ENCODE data around the gene THRSP. TPM values are rescaled to one million over a fixed set of nuclear protein-coding genes. Genes with fewer than 3 reads are reported as not detected.
A peak's percentile ranks its signal among the peaks of the same experiment; 100 is the strongest.
"Not testable (repeated sequence)": the region's sequence is repeated elsewhere in the genome, so short reads cannot be mapped to it uniquely, and the experiment has no call there.

Gene THRSP
- total RNA-seq, 1 donor = not detected

DNA sequence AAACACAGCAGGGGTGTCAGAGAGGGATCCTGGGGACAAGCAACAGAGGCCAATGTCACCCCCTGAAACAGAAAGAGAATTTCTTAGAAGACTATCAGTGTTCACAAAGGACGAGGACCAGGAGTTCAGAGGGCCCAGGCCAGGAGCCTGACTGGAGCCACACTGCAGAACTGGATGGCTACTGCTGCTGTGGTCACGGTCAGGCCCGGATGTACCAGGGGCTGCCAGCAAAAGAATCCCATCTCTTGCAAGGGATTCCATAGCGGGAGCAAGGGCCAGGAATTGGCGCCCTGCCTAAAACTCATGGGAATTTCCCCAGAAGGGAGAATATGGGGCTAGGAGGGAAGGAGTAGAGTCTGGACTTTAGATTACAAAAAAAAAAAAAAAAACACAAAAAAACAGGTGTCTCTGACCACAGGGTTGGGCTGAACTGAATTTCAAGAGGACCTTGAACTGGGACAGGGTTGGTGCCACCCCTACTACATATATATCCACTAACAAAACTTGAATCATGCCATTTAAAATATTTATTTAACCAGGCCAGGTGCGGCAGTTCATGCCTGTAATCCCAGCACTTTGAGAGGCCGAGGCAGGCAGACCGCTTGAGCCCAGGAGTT is 24.9 kb upstream of the THRSP start:
- H3K4me3 ChIP-seq (ENCODE audit: low read depth, low read length) = no peak overlapping the region
- TF ChIP-seq, protein P1, sequence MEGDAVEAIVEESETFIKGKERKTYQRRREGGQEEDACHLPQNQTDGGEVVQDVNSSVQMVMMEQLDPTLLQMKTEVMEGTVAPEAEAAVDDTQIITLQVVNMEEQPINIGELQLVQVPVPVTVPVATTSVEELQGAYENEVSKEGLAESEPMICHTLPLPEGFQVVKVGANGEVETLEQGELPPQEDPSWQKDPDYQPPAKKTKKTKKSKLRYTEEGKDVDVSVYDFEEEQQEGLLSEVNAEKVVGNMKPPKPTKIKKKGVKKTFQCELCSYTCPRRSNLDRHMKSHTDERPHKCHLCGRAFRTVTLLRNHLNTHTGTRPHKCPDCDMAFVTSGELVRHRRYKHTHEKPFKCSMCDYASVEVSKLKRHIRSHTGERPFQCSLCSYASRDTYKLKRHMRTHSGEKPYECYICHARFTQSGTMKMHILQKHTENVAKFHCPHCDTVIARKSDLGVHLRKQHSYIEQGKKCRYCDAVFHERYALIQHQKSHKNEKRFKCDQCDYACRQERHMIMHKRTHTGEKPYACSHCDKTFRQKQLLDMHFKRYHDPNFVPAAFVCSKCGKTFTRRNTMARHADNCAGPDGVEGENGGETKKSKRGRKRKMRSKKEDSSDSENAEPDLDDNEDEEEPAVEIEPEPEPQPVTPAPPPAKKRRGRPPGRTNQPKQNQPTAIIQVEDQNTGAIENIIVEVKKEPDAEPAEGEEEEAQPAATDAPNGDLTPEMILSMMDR (IDR thresholded peaks at IDR 0.05; ENCODE audit: insufficient read depth, low read depth, low read length) = no peak
- DNase-seq (ENCODE audit: low read depth) = no peak

DNA sequence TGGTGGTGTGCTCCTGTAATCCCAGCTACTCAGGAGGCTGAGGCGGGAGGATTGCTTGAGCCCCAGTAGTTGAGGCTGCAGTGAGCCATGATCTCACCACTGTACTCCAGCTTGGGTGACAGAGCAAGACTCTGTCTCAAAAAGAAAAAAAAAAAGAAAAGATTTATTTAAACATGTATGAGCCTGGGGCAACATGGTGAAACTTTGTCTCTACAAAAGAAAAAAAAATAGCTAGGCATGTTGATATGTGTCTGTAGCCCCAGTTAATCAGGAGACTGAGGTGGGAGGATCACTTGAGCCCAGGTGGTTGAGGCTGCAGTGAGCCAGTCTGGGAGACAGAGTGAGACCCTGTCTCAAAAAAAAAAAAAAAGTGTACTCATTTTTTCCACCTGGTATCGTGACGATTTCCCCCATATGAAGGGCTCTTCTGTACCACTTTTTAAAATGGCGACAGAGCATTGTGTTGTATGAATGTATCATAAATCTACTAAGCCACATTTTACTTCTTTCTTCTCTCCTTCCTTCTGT is 24.2 kb upstream of the THRSP start:
- no peak overlapping the region for H3K4me3 ChIP-seq (ENCODE audit: low read depth, low read length)
- no peak for DNase-seq (ENCODE audit: low read depth)
- TF ChIP-seq, protein P1 (IDR thresholded peaks at IDR 0.05; ENCODE audit: insufficient read depth, low read depth, low read length) = no peak

DNA sequence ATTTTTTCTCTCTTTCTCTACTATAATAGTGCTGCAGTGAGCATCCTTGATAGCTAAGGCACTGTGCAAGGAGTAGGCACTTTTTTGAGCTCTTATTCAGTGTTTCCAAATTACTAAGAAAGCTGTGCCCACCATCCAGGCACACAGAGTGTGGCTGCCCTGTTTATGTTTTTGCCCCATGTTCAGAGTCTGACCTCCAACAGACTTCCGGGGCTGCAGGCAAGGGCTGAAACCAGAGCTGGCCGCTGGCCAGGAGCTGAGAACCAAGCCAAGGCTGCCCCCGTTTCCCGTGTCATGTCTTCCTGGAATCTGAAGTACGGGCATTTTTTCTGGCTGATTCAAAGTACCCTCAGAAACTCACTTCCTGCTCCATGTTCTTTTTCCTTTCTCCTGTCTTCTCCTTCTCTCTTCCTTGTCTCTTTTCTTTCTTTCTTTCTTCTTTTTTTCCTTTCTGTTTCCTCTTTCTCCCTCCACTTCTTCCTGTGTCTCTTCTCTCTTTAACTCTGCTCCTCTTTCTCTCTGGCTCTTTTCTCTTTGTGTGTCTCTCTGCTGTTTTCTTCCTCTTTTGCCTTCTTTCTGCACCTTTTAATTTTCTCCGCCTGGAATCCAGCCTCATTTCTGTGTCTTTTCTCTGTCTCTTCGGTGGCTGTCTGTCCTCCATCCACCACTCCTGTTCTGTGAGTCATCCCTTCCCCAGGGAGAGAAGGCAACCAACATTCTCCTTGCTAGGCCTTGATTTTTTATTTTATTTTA is 23.6 kb upstream of the THRSP start:
- H3K4me3 ChIP-seq (ENCODE audit: low read depth, low read length) = no peak overlapping the region
- TF ChIP-seq, protein P1 (IDR thresholded peaks at IDR 0.05; ENCODE audit: insufficient read depth, low read depth, low read length) = no peak
- peak; percentile 82 for DNase-seq (ENCODE audit: low read depth)

GRCh38 chr11:78040691-78041379 is 22.8 kb upstream of the THRSP start:
- H3K4me3 ChIP-seq (ENCODE audit: low read depth, low read length) = no peak overlapping the region
- TF ChIP-seq, protein P1 (IDR thresholded peaks at IDR 0.05; ENCODE audit: insufficient read depth, low read depth, low read length) = no peak
- DNase-seq (ENCODE audit: low read depth) = no peak

DNA sequence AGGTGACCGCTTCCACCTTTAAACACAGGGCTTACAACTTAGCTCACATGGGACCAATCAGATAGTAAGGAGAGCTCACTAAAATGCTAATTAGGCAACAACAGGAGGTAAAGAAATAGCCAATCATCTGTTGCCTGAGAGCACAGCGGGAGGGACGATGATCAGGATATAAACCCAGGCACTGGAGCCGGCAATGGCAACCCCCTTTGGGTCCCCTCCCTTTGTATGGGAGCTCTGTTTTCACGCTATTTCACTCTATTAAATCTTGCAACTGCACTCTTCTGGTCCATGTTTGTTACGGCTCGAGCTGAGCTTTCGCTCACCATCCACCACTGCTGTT is 22.3 kb upstream of the THRSP start:
- H3K4me3 ChIP-seq (ENCODE audit: low read depth, low read length); DNase-seq (ENCODE audit: low read depth): not testable (repeated sequence)

DNA sequence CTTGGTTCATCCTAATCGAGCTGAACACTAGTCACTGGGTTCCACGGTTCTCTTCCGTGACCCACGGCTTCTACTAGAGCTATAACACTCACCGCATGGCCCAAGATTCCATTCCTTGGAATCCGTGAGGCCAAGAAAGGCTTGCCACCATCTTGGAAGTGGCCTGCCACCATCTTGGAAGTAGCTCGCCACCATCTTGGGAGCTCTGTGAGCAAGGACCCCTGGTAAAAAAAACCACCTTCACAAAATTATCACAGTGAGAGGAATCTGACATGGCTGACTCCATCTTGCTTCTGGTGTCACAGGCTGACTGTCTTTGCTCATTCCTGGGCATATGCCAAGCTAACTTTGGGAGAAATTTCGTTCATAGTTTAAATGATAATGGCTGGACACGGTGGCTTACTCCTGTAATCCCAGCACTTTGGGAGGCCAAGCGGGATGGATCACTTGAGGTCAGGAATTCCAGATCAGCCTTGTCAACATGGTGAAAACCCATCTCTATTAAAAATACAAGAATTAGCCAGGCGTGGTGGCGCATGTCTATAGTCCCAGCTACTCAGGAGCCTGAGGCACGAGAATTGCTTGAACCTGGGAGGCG is 21.7 kb upstream of the THRSP start:
- TF ChIP-seq, protein P1 (IDR thresholded peaks at IDR 0.05; ENCODE audit: insufficient read depth, low read depth, low read length) = no peak
- no peak for DNase-seq (ENCODE audit: low read depth)
- no peak overlapping the region for H3K4me3 ChIP-seq (ENCODE audit: low read depth, low read length)

DNA sequence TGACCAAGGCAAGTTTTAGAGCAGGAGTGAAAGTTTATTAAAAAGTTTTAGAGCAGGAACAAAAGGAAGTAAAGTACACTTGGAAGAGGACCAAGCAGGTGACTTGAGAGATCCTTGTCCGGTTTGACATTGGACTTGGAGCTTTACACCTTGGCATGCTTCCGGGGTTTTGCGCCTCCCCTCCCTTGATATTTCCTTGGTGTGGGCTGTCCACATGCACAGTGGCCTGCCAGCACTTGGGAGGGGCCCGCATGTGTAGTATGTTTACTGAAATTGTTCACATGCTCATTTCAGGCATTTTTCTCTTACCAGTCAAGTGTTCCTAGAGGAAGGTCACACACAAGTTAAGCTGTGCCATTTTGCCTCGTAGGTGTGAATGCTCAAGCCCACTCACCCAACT is 19.0 kb upstream of the THRSP start:
- no peak for DNase-seq (ENCODE audit: low read depth)
- H3K4me3 ChIP-seq (ENCODE audit: low read depth, low read length) = no peak overlapping the region
- TF ChIP-seq, protein P1 (IDR thresholded peaks at IDR 0.05; ENCODE audit: insufficient read depth, low read depth, low read length) = no peak
